Pancreas (tissue), 10 donors: Measurements from ENCODE around the gene NUPR1. TPM values are rescaled to one million over a fixed set of nuclear protein-coding genes. Genes with fewer than 3 reads are reported as not detected.

Experiments
- ATAC-seq, 4 donors: fragments of 200-7000 bp; cut with Tn5 transposase; one replicate each; pipeline versions ENCODE4 v1.8.0 to v1.9.1; 2020; ENCODE audit warnings: mild to moderate bottlenecking in 4 of 4, moderate library complexity in 4 of 4
- DNase-seq, 6 donors: peaks; one replicate each; pipeline ENCODE4 v3.0.0-alpha.2; 2020
- FAIRE-seq: peaks from 2 replicates; lab custom pipeline; 2012; peaks lifted over from hg19 to GRCh38; lab: Jason Lieb, UNC
- H3K27ac ChIP-seq, 4 donors: fragments of 200-600 bp; sonication (generic); 1 replicate in 3 of 4; 2 replicates in 1 of 4; pipeline versions ENCODE4 v1.5.0 to v1.8.0; 2020
- H3K27me3 ChIP-seq, 4 donors: fragments of 200-600 bp; one replicate each; pipeline ENCODE4 v1.8.0; 2021
- H3K36me3 ChIP-seq, 3 donors: fragments of 200-600 bp; sonication (generic) in 1 of 3; one replicate each; pipeline versions ENCODE4 v1.5.0 to v1.8.0; 2020 to 2021
- H3K4me1 ChIP-seq, 3 donors: fragments of 200-600 bp; one replicate each; pipeline ENCODE4 v1.8.0; 2021
- H3K4me3 ChIP-seq, 4 donors: fragments of 200-600 bp; sonication (generic) in 2 of 4; one replicate each; pipeline versions ENCODE4 v1.5.0 to v1.8.0; 2020 to 2021
- H3K9me3 ChIP-seq, 4 donors: fragments of 200-600 bp; one replicate each; pipeline ENCODE4 v1.8.0; 2021
- WGBS, 2 donors: extraction: QIAGEN DNeasy Blood & Tissue Kit; methylation state at CpG; one replicate each; pipeline ENCODE4 v1.1.7; 2013; 5-methylcytosine and 5-hydroxymethylcytosine counted together
- intact Hi-C, 3 donors: fragments of 100-400 bp; cut with DNase I; formaldehyde crosslinking; loops; one replicate each; pipeline versions ENCODE4 v1.11.1 to v1.14.2; 2022
- polyA plus RNA-seq, 2 donors: library from polyadenylated mRNA; stranded (reverse); fragments of 200-250 nt; gene quantifications; one replicate each; pipeline ENCODE4 v1.2.3, GENCODE V29; 2013
- total RNA-seq, 6 donors: library from RNA; stranded (reverse); fragmentation: NEBNext Ultra II Directional in 4 of 6; extraction: Animal tissue kit (Norgen Biotek cat#: 25700) in 4 of 6; gene quantifications; one replicate each; pipeline versions ENCODE4 v1.2.1 to v1.2.4, GENCODE V29; 2021 to 2023
- TF ChIP-seq, protein P1 (sequence below), 4 donors: fragments of 200-600 bp; sonication (generic) in 3 of 4; IDR thresholded peaks; one replicate each; pipeline versions ENCODE4 v1.5.0 to v1.8.0; 2021; ENCODE audit warnings: antibody characterized with exemption in 4 of 4
- donor health status: healthy with polysubstance abuse.
- donor health status: DM: no; HTN: no; CAD: no; lungs with moderate emphysema.
- donor health status: DM: no; HTN: no; CAD: no.
- donor health status: control.
- donor health status: control.
- donor health status: Bipolar disorder and iron deficiency.
- donor health status: DM: yes; HTN: yes; CAD: no.
- donor health status: DM: no; HTN: no; CAD: no.
- donor health status: DM: no; HTN: no; CAD: no.
- donor health status: DM: yes; HTN: yes; CAD: no.

The NUPR1 gene
- total and polyA plus RNA-seq, 8 donors: 28.9 to 303 (median 128) TPM

DNA sequence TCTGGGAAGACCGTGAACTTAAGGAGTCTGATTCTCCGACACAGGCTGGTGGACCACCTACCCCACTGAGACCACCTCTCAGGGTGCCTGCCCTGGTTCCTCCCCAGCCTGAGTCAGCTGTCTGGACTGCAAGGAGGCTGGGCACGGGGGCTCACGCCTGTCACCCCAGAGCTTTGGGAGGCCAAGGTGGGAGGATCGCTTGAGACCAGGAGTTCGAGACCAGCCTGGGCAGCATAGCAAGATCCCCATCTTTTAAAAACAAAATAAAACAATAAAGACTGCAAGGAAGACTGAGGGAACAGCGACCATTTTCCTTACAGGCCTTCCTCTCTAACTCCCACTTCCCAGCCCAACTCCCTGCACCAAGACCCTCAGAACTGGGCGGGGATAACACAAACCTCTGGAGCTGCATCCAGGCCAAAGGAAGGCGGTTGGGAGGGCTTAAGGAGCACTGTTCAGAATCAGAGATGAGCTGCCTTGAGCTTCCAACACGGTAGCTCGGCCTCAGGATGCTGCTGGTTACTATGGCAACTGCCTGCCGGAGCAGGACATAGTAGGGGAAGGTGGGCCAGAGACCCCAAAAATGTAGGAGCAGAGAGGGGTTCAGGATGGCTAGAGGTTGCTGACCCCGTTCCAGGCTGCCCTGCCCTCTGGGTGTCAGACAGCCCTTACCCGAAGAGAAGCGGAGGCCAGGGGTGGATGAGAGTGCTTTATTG, 40.0 kb downstream of the NUPR1 start:
- WGBS, 2 donors: 88 to 92% methylated on average over 15 of the region's 15 CpGs
- Histone ChIP-seq H3K27me3 (no peaks in the 10 kb centered on the region), H3K36me3 (no peaks in the 10 kb centered on the region), H3K27ac (no peak overlapping the region), H3K9me3 (no peaks in the 10 kb centered on the region), H3K4me3 (no peak overlapping the region), H3K4me1 (no peaks in the 10 kb centered on the region)
- DNase-seq (no peak), ATAC-seq (no peak), FAIRE-seq (no peak)
- intact Hi-C loops: no loop called here
- TF ChIP-seq, protein P1, sequence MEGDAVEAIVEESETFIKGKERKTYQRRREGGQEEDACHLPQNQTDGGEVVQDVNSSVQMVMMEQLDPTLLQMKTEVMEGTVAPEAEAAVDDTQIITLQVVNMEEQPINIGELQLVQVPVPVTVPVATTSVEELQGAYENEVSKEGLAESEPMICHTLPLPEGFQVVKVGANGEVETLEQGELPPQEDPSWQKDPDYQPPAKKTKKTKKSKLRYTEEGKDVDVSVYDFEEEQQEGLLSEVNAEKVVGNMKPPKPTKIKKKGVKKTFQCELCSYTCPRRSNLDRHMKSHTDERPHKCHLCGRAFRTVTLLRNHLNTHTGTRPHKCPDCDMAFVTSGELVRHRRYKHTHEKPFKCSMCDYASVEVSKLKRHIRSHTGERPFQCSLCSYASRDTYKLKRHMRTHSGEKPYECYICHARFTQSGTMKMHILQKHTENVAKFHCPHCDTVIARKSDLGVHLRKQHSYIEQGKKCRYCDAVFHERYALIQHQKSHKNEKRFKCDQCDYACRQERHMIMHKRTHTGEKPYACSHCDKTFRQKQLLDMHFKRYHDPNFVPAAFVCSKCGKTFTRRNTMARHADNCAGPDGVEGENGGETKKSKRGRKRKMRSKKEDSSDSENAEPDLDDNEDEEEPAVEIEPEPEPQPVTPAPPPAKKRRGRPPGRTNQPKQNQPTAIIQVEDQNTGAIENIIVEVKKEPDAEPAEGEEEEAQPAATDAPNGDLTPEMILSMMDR (IDR thresholded peaks at IDR 0.05): no peak

DNA sequence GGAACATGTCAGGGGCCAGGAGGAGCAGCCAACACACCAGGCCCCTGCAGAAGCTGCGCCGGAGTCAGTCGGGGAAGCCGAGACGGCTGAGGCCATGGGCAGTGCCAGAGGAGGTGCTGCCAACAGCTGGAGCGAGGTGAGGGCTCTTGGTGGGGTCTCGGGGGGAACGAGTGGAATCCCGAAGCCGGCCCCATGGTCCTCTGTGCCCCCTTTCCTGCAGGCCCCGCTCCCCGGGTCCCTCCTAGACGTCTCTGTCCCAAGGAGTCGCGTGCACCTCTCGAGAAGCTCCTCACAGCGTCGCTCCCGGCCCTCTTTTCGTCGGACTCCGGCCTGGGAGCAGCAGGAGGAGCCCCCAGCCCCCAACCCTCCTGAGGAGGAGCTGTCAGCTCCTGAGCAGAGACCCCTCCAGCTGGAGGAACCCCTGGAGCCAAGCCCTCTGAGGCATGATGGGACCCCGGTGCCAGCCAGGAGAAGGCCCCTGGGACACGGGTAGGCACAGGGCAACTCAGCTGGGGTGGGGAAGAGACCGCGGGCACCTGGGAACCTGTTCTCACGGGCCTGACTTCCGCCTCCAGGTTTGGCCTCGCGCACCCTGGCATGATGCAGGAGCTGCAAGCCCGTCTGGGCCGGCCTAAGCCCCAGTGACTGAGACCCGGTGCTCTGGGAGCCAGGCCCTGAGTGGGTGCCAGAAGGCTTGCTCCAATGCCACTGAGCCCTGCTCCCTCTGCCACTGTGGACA, 40.7 kb downstream of the NUPR1 start:
- FAIRE-seq (no peak), DNase-seq (peak in 1 of 6 donors; percentile 68), ATAC-seq (no peak)
- Histone ChIP-seq H3K27ac (no peak overlapping the region), H3K36me3 (no peaks in the 10 kb centered on the region), H3K4me3 (no peak overlapping the region), H3K9me3 (no peaks in the 10 kb centered on the region), H3K27me3 (no peaks in the 10 kb centered on the region), H3K4me1 (no peaks in the 10 kb centered on the region)
- TF ChIP-seq, protein P1 (IDR thresholded peaks at IDR 0.05): no peak
- intact Hi-C loops: no loop called here
- 83 to 88% methylated on average over 28 to 33 of the region's 33 CpGs for WGBS, 2 donors

DNA sequence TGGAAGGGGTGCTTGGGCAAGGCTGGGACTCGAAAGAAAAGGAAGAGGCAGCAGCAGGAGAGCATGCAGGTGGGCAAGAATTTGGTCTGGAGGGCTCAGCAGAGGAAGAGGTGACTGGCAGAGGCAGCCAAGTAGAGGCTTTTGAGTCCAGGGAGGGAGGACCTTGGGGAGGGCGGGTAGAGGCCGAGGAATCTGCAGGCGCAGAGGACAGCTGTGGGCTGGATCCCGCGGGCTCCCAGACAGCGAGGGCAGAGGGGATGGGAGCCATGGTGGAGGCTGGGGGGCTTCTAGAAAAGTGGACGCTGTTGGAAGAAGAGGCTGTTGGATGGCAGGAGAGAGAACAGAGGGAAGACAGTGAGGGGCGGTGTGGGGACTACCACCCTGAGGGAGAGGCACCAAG, 41.4 kb downstream of the NUPR1 start:
- Histone ChIP-seq H3K9me3 (no peaks in the 10 kb centered on the region), H3K27ac (no peak overlapping the region), H3K4me1 (peaks cover 0 to 5% (median 0%) of the 10 kb centered on the region in 3 donors), H3K36me3 (no peaks in the 10 kb centered on the region), H3K27me3 (no peaks in the 10 kb centered on the region), H3K4me3 (no peak overlapping the region)
- DNase-seq (no peak), ATAC-seq (no peak), FAIRE-seq (no peak)
- intact Hi-C loops: no loop called here
- 74 to 78% methylated on average over 9 of the region's 9 CpGs for WGBS, 2 donors
- TF ChIP-seq, protein P1 (IDR thresholded peaks at IDR 0.05): no peak

DNA sequence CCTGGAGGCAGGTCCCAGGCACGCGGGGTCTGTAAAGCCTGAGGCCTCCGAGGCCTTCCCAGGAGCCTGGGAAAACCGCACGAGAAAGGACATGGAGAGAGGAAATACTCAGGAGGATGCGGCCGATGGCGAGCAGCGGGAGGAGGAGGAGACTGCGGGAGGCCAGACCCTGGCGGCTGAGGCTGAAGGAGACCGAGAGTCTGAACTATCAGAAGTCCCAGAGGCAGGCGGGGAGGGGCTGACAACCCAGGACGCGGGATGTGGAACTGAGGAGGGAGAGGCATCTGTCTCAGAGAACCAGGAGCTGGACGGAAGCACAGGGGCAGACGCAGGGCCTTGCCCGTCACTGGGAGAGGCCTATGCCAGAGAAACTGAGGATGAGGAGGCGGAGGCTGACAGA, 41.9 kb downstream of the NUPR1 start:
- ATAC-seq: no peak
- no peak overlapping the region for H3K27ac ChIP-seq
- H3K9me3 ChIP-seq: no peaks in the 10 kb centered on the region
- H3K4me3 ChIP-seq: no peak overlapping the region
- DNase-seq: no peak
- TF ChIP-seq, protein P1 (IDR thresholded peaks at IDR 0.05): no peak
- intact Hi-C loops: no loop called here
- no peaks in the 10 kb centered on the region for H3K27me3 ChIP-seq
- H3K4me1 ChIP-seq: peaks cover 0 to 6% (median 0%) of the 10 kb centered on the region in 3 donors
- no peaks in the 10 kb centered on the region for H3K36me3 ChIP-seq
- FAIRE-seq: no peak
- 80 to 86% methylated on average over 19 of the region's 19 CpGs for WGBS, 2 donors
